LoVo (cell line): ENCODE results near the gene SPRYD3.
"Not testable (repeated sequence)": the region's sequence is repeated elsewhere in the genome, so short reads cannot be mapped to it uniquely, and the experiment has no call there.

Experiments
- DNase-seq: peaks from one replicate; pipeline ENCODE4 v3.0.0-alpha.2; 2016; ENCODE audit warnings: low spot score

Gene SPRYD3

DNA sequence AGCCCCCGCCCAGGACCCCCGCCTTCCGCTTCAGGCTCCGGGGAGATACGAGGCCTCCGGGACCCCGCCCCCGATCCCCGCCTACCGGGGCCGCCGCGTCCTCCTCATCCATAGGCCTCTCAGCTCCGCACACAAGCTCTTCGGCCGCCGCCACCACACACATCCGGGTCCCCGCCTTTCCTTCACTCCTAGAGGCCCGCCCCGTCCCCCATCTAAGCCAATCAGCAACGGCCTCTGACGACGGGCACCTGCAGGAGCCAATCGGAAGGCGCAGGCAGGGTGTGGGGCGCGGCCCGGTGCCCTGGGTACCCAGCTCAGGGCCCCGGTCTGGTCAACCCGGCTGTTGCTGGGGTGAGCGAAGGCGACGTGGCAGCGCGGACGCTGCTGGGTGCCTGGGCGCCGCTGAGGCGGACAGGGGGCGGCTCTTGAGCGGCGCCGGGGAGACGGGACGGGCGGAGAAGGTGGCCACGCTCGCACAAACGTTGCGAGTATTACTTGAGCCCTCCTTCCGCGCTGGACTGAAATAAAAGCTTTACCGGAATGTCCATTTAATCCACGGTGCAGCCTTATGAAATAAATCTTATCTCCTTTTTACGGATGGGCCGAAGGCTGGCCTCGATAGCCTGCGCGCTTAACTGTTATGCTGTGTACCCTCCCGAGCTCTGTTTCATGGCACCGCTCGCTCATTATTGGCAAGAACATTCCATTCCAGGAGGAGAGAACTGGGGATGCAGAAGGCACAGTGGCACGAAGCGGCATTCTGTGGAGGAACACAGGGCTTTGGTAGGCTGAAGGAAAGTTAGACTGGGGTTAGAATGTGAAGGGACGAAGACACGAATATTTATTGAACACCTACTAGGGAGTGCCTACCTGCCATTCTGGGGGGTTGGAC is at the start of gene SPRYD3:
SPRYD3 (minus strand) TSS at position 165 of the 892 bp plus-strand sequence; CDS start at position 108, 57 bp downstream.
- peak; percentile 100 for DNase-seq

- DNase-seq = no peak
Measured at GRCh38 chr12:53127169-53127568, 48.0 kb upstream of the SPRYD3 start.

- DNase-seq = no peak
Measured at GRCh38 chr12:53124352-53124723, 45.1 kb upstream of the SPRYD3 start.

DNA sequence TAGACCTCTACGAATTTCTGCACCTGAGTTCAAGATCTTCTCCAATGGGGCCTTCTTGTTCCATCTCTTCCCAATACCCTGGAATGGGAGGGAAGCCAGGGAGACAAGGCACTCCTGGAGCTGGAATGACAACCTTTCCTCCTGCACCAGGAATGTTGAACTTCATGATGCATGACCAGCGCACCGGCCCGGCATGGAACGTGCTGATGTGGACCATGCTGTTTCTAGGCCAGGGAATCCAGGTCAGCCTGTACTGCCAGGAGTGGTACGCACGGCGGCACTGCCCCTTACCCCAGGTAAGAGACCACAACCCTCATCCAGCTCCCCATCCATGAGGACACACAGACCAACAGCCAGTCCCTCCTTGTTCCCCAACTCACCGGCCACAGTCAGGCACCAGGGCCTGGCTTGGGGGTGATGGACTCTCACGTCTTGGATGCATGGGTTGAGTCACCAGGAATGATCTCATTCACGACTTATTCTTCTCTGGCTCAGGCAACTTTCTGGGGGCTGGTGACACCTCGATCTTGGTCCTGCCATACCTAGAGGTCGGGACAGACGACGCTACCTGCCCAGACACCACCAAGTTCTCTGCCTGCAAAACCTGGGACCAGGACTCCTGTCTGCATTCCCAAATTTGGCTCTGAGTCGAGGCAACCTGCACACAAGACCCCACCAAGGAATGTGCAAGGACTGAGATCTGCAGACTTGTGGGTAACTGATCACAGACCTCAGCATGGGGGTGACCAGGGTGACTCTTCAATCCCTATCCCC is 44.6 kb upstream of the SPRYD3 start:
- no peak for DNase-seq

DNA sequence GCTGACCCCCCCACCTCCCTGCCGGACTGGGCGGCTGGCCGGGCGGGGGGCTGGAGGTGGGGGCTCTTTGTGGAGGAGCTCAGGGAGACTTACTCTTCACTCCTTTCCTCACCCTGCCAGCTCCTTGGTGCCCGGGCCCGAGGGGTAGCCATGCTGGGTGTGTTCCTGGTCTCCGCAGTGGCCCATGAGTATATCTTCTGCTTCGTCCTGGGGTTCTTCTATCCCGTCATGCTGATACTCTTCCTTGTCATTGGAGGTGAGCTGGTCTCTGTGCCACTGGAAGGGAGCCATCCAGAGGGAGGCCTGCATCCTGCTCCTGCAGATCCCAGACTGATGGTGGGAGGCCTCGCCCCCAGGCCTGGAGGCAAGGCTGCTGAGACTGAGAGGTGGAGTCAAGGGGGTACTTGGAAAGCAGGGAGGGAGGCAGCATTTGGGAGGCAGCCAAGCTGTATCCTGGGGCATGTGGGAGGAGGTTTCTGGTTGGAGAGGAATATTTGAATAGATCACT is 43.8 kb upstream of the SPRYD3 start:
- DNase-seq = no peak

GRCh38 chr12:53120685-53121525 is 41.7 kb upstream of the SPRYD3 start:
- DNase-seq = no peak

- no peak for DNase-seq
Measured at GRCh38 chr12:53118751-53119300, 39.6 kb upstream of the SPRYD3 start.

GRCh38 chr12:53115891-53116648 is 36.9 kb upstream of the SPRYD3 start:
- no peak for DNase-seq

DNA sequence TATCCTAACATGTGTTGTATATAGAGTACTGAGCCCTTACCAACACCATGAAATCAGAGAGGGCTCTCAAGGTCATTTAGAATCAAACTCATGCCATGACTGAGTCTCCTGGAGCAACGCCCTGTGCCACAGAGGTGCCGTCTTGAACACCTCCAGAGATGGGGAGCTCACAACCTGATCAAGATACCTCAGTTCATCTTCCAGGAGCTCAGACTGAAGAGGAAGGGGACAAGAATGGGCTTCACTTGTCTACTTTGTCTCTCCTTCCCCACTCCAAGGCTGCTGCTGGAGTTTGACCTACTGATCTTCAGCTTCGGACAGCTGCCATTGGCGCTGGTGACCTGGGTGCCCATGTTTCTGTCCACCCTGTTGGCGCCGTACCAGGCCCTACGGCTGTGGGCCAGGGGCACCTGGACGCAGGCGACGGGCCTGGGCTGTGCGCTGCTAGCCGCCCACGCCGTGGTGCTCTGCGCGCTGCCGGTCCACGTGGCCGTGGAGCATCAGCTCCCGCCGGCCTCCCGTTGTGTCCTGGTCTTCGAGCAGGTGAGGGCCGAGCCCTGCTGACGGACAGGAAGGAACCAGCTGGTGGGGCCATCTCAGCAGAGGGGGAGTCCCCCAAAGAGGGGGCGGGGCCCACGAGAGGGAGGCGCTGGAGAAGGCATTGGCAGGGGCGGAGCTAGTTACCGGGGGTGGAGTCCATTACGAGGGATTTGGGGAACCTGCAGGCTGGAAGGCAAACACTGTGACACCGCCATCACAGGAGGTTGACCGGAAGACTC is 36.1 kb upstream of the SPRYD3 start:
- no peak for DNase-seq

GRCh38 chr12:53113951-53114350 is 34.8 kb upstream of the SPRYD3 start:
- no peak for DNase-seq

DNA sequence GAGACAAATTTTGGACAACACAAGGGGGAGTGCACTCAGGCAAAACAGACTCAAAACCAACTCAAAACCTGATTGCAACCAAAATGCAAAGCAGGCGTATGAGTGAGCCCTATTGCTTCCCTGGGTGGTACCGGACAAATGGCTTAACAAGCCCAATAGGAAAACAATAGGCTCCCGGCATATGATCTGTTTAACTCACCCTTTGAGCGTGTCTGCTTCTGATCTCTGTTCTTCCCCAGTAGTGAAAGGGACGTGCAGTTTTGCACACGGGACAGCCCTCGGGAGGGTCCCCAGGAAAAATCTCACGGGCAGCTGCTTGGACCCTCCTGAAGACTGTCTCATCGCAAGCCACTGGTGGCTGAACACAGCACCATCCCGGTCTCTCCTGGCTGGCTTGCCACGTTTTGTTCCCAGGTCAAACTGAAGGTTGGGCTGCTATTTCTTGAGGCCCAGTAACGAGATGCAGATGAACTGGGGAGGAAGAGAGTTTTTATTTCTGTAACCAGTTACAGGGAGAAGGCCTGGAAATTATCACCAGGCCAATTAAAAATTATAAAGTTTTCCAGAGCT is 34.0 kb upstream of the SPRYD3 start:
- no peak for DNase-seq

DNA sequence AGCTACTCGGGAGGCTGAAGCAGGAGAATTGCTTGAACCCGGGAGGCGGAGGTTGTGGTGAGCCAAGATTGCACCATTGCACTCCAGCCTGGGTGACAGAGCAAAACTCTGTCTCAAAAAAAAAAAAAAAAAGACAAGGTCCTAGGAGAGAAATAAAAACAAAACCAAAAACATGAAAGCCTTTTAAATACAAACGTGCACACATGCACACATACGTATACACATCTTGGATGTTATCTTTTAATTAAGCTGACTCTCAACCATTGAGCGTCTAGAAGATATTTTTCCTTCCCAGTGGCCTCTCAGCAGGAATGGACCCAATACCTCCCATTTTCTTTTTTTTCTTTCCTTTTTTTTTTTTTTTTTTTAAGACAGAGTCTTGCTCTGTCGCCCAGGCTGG is 33.2 kb upstream of the SPRYD3 start:
- DNase-seq = not testable (repeated sequence)

- no peak for DNase-seq
Measured at GRCh38 chr12:53107122-53107521, 27.9 kb upstream of the SPRYD3 start.

- no peak for DNase-seq
Measured at GRCh38 chr12:53105712-53106439, 26.7 kb upstream of the SPRYD3 start.

DNA sequence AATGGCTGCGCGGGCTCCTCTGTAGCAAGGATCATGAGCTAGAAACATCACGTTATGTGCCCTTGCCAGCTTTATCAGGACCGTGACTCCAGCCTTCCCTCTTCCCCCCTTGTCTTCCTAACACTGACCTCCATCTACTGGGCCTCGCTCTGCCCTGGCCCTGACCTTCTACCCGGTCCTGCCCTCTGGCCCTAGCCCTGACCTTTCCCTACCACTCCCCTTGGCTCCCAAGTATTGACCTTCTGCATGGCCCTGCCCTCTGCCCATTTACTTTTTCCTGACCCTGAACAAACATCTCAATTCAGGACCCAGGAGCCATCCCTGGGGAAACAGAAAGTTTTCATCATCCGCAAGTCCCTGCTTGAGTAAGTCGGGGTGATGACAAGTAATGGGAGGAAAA is 26.1 kb upstream of the SPRYD3 start:
- no peak for DNase-seq

DNA sequence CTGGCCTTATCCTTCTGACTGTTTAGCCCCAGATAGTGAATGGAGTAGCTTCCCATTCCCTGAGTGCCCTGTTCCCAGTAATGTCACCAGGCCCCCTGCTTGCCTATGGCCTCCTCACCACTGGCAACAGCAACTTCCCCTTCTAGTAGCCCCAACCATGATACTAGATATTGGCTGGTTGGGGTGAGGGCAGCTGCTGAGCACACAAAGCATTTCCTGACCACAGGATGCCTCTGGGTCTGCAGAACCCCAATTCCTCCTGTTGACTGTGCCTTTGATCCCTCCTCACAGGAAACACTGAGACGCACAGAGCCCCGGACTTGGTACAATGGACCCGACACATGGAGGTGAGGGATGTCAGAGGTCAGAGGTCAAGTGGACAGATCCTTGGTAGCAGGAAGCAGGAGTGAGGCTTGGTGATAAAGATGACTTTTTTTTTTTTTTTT is 24.7 kb upstream of the SPRYD3 start:
- no peak for DNase-seq

- no peak for DNase-seq
Measured at GRCh38 chr12:53102883-53103807, 24.0 kb upstream of the SPRYD3 start, which contains the start of gene SOAT2. Gene SOAT2, plus strand, starts transcription at chr12:53103486. Its CDS starts 92 bp downstream, at chr12:53103578.
